ENCODE measurements around the gene HS3ST5. TPM values are rescaled to one million over a fixed set of nuclear protein-coding genes. Genes with fewer than 3 reads are reported as not detected.

HS3ST5 gene, protein sequence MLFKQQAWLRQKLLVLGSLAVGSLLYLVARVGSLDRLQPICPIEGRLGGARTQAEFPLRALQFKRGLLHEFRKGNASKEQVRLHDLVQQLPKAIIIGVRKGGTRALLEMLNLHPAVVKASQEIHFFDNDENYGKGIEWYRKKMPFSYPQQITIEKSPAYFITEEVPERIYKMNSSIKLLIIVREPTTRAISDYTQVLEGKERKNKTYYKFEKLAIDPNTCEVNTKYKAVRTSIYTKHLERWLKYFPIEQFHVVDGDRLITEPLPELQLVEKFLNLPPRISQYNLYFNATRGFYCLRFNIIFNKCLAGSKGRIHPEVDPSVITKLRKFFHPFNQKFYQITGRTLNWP
- total RNA-seq: not detected in 2 replicates

DNA sequence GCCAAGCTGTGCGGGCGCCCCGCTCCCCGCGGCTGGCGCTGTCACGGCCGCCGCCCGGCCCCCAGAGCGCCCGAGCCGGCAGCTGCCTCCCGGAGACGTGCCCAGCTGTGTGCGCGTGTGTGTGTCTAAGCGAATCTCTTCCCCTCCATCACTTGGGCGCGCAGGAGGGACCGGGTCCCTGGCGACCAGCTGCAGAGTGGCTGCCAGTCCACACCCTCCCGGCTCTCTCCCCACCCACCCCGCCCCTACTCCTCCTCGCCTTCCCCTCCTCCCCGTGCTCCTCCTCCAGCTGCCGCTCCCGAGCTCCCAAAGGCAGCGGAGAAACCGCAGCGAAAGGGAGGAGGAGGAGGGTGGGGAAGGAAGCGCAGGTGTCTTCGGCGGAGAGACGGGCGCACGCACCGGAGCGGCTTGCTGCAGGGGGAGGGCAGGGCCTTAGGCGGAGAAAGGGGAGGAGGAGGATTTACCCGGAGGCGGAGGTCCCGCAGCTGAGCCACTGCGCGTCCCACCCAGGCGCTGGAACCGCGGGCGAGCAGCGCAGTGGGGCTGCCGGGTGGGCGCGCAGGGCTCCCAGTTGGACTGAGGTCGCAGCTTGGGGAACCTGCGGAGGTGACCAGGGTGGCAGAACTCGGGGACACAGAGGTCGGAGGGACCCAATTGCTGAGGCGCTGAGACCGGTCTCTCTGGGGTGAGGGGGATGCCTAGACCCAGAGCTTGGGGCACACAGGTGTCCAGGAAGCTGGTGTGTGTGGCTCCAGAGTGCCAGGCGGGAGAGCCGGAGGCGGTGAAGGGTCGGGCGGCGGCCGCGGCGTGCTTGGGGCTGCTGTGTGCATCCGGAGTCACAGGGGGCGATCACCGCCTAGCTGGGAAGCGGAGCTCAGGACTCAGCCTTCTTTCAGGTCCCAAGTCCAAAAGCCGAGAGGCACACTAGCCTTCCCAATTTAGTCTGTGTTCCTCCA lies at the start of gene HS3ST5:
Gene HS3ST5, minus strand, starts transcription at position 198 of the 956 bp plus-strand sequence. CDS start 280,178 bp downstream, outside the sequence.
- intact Hi-C loops (cut with micrococcal nuclease): no loop called here

DNA sequence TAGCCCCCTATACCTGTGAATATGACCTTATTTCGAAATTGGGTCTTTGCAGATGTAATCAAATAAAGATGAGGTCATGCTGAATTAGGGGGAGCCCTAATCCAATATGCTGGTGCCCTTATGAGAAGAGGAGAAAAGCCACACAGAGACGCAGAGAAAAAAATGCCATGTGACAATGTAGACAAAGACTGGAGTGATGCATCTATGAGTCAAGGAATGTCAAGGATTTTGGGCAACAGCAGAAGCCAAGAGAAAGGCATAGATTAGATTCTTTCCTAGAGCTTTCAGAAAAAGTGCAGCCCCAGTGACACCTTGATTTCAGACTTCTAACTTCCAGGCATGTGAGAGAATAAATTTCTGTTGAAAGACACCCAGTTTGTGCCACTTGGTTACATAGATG lies 47.4 kb upstream of the HS3ST5 start:
- intact Hi-C loops (cut with micrococcal nuclease): no loop called here

DNA sequence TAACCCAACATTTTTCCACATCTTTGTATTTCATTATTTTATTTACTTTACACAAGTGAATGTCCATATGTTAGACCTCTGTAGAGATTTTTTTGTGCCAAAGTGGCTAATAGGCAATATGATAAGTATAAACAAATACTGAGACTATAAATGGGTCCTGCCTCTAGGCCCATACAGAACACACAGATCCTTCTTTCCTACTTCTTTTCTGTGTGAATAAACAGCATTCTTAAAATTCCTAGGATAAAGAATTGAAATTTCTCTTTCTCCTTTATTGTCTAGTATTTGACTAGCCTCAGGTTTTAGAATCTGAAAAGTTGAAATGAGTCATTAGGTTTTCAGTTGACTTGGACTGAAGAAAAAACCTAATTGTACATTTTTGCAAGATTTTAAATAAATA lies 46.3 kb upstream of the HS3ST5 start:
- intact Hi-C loops (cut with micrococcal nuclease): no loop called here

DNA sequence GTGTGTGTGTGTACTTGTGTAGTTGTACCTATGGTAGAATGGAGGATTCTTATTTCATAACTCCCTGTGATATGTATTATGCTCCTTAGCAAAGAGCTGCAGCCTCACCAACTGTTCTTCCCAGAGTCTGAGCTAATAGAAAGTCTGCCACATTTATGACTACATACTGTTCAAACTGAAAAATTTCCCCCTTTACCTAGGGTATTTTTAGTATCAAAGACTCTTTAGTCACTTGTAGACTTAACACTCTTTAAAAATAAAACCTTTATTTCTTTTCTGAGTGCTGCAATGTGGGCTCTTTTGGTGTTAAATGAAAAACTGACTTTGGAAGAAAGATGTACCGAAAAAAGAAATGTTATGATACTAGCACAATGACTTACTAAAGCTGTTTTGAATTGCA lies 39.6 kb upstream of the HS3ST5 start:
- intact Hi-C loops (cut with micrococcal nuclease): no loop called here

DNA sequence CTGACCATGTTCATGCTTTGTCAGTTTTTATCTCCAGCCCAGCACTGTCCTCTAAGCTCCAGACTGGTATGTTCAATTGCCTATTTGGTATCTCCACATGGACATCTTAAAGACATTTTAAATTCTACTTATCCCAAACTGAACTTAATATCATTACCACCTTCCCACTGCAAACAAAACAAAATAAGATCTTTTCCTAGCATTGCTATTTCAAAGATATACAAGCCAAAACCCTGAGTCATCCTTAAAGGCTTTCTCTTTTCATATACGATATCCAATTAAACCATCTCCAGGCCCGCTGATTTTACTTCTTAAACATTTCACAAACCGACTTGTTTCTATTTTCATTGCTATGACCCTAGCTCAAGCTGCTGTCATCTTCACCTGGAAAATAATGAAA lies 35.1 kb upstream of the HS3ST5 start:
- intact Hi-C loops (cut with micrococcal nuclease): no loop called here

DNA sequence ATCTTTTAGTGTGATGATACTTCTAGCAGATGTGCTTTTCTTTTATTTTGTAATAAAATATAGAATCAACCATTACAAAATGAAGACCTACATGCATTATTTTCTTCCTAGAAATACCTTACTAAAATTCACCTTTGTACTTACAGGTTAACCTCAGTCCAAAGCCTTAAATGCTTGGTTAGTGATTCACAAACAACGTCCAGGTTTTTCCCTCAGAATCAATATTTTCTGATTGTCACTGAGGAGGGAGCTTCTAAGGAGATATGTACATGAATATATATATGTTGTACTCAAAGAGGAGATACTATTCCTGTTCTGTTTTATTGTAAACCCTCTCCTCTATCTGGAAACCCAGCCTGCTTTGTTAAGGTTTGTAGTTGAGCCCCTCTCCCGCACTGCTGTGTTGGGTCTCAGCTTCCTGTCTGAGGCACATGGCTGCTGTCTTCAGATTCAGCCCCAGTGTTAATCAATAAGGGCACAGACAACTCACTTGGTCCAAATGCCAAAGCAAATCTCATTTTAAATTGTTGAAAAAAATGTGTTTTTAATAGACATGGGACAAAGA lies 33.9 kb upstream of the HS3ST5 start:
- intact Hi-C loops (cut with micrococcal nuclease): no loop called here

DNA sequence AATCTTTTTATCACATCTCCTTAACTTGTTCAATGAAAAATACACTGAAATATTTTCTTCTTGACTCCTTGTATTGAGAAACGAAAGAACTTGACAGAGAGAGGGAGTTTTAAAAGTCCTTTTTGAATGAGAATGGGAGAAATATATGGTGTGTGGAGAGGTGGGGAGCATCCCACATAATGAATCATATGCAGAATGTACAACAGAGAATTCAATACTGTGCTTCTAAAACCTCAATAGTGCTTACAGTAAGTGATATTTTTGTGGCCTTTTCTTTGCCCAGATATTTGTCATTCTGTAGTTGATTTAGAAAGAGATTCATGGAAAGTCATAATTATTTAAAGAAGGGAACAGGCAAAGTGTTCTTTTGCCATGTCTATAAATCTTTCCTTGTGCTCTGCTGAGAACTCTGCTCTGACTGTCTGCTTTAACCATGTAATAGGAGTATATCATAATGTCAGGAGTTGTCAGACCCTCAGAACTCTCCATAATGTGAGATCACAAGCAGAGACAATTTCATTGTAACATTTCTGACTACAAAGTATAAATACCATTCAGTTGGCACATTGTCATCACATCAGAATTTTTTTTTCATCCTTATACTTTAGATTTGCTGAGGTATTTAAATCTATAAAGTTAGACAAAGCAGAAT lies 32.8 kb upstream of the HS3ST5 start:
- intact Hi-C loops (cut with micrococcal nuclease): no loop called here

DNA sequence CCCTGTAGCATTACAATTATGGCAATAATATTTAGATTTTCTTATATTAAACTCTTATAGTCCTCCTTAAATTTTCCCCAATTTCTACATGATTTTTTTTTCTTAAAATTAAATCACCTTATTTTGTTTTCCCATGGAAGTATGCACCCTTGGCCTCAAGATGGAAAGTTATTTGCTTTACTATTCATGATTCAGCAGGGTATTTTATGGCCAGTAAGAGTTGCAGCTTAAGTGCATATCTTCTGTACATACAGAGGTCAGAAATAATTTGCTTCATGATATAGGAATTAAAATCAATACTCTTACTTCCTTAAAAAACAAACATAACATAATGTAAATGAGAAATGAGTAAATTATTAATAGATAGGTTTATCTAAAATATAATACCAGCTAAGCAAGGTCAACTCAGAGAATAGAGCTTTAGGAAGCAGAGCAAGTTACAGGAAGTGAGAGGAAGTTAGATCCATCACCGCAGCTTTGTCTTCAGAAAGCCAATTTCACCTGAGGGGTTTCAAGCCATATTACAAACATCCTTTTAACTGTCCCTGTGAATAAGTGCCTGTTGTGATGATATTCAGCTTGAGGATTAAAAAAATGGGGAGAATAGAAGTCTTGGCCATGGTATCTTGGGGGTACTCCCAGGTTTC lies 24.6 kb upstream of the HS3ST5 start:
- intact Hi-C loops (cut with micrococcal nuclease): no loop called here

DNA sequence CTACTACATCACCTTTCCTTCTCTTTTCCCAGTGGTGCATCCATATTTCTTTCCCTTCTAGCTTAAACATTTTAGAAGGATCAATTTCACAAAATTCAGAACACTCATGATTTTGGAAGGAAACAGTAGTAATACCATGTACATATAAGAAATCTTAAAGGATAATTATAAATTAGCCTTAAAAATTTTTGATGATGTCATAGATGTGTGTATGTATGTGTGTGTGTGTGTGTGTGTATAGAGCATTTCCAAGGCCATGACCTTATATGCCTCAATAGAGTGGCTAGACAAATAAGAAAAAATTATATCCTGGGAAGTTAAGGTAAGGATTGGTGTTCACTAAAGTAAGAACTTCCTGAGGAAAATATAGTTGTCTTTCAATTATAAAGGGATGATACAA lies 24.1 kb upstream of the HS3ST5 start:
- intact Hi-C loops (cut with micrococcal nuclease): no loop called here

DNA sequence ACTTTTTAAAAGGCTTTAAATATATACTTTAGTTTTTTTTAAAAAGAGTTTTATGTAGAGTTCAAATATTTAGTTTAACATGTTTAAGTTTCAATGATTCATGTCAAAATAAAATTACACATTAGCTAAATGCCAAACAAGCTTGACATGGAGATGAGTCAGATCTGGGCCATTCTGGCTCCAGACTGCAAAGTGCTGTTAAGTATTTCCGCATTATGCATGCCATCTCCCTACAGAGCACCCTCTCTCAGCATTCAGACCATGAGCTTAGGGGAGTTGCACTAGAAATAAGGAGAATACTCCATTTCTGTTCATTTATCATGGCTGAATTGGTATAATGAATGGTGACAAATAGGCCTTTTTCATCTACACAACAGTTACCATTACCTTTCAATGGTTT lies 21.5 kb upstream of the HS3ST5 start:
- intact Hi-C loops (cut with micrococcal nuclease): no loop called here

DNA sequence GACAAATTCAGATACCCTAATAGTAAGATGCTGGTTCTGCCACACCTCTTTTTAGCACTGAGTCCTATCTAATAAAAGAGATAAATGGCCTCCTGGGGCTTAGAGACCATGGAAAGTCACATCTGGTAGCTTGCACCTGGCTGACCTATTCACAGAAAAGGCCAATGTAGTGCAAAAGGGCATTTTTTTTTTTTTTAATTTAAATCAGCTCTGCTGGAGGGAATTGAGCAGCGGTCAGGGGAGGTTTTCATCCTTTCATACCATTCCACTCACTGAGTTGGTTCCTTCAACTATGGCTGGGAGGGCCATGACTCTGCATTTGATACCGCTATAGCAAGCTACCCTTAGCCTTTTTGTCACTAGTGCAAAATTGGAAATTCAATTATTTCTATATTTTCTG lies 20.1 kb upstream of the HS3ST5 start:
- intact Hi-C loops (cut with micrococcal nuclease): no loop called here

DNA sequence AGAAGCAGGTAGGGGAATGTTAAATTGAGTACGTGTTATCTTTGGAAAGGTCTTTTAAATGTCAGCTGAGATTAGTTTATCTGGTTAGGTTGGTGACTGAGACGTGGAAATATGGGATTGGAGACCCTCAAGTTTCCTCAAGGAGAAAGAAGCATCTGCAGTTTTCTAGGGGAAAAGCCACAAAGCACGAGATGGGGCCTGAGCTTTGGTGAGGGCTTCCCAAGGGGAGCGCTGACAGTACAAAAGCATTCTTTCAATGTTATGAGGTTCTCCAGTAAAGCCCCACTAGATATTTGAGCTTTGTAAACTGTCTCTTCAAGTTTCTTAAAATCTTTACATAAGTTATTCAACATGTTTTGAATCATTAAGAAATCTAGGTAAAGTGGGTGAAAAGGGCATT lies 19.6 kb upstream of the HS3ST5 start:
- intact Hi-C loops (cut with micrococcal nuclease): no loop called here

DNA sequence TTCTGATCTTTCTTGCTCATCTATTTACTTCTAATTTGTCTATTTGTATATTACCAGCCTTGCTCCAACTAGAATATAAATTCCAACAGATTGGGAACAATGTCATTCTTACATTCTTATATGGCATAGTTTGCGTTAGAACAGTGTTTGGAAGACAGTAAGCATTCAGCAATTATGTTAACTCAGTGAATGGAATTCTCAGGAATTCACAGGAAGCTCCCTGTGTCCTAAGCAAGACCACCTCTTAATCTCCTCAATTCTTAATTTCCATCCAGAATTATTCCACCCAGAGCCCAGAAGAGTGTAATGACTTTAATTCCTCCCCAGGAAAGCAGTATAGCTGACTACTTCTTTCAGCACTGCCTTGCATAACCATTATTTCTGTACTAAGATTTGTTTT lies 18.2 kb upstream of the HS3ST5 start:
- intact Hi-C loops (cut with micrococcal nuclease): no loop called here

DNA sequence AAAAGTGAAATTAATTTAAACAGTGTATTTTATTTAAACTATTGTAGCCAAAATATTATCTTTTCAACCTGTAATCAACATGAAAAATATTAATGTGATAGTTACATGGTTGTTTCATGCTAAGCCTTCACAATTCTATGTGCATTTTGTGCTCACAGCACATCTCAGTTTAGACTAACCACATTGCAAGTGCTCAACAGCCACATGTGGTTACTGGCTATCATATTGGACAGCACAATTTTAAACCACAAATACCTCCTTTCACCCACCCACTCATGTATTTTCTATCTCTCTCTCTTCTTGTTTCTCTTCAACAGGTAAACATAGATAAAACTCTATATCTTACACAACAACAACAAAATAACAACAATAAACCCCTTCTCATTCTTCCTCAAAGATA lies 12.5 kb upstream of the HS3ST5 start:
- intact Hi-C loops (cut with micrococcal nuclease): no loop called here

DNA sequence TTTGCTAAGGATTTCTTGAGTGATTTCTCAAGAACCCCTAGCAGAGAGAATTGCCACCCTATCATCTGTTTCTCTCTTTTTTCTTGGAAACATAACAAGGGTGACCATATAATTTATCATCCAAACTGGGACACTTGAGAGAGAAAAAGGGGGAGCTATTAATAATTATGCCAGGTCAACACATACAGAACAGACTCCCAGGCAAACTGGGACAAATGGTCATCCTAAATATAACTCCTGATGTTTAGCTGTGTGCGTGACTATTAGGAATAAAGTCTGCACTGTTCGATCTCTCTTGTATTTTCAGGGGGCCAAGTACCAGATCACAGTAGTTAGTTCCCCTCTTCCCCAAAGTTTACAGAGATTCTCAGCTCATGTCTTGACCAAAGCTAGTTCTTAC lies 11.7 kb upstream of the HS3ST5 start:
- intact Hi-C loops (cut with micrococcal nuclease): no loop called here

DNA sequence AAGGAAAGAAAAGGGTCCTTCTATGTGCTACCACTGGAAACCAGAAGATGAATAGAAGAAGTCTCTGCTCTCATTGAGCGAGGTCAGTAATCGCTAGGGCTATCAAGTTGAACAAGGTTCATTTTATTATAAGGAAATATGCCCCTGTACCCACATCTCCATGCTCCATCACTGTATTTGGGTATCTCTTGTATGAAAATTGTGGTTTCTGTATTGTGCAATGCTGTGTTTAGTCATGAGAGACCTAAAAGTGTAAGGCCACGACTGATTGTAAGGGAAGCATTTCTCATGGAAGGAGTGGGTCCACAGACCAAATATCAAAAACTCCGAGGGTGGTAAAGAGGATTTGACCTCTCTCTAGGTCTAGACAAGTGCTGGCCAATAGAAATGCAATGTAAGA lies 3.6 kb upstream of the HS3ST5 start:
- intact Hi-C loops (cut with micrococcal nuclease): no loop called here

DNA sequence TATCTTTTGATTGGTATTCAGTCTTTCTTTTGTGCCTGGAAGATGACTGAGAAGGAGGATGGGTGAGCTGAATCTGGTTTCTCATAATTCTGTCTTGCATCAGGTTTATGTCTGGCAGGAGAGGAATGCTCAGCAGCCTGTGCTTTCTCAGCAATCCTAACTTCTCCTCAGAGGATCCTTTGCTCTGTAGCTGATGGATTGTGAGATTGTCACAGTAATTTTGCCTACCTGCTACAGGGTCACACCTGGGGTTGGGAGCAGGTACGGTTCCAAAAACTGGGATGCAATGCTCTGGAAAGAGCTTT lies 2.1 kb upstream of the HS3ST5 start:
- intact Hi-C loops (cut with micrococcal nuclease): no loop called here

DNA sequence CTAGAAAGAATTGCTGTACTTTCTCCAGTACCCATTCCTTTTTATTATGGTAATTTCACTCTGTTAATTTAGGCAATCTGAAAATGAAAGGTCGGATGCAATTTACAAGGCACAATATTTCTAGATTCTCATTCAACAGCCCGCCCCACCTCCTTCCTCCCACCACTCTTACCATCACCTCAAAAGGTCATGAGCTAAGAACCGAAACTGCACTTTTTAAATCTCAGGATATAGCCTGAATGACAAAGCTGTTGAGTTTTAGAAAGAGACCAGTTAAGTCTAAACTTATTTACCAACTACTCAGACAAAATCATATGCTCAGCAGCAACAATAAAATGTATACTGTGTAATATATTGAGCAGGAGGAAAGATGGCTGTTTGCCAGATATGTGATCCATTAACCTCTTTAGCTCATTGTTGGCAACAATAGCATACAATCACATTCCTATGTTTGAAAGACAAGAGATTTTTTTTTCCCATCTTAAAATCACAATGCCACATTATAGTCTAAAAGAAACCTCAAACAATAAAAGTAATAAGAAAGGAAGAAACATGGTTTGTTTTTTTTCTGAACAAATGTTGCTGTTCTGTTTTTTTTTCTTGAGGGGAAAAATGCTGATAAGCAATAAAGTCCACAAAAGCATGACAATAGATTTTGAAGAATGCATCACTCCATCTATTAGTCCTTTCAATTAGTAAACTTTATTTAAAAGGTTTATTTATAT lies 1.6 kb upstream of the HS3ST5 start:
- intact Hi-C loops (cut with micrococcal nuclease): no loop called here

DNA sequence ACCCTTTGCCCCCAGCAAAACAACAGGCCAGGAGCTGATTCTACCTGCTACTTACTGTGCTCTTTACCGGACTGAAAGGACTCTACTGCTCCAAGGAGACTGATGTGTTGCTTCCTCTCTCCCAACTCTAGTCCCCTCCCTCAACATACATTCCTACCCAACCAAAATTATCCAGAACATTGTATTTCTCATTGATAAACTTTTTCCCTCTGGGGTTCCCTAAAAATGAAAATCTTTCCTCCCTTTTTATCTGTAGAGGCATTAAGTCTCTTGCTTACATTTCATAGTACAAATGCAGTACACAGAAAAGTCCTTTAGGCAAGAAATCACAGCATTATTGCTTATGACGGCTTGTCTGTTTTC lies 940 bp upstream of the HS3ST5 start:
- intact Hi-C loops (cut with micrococcal nuclease): no loop called here

DNA sequence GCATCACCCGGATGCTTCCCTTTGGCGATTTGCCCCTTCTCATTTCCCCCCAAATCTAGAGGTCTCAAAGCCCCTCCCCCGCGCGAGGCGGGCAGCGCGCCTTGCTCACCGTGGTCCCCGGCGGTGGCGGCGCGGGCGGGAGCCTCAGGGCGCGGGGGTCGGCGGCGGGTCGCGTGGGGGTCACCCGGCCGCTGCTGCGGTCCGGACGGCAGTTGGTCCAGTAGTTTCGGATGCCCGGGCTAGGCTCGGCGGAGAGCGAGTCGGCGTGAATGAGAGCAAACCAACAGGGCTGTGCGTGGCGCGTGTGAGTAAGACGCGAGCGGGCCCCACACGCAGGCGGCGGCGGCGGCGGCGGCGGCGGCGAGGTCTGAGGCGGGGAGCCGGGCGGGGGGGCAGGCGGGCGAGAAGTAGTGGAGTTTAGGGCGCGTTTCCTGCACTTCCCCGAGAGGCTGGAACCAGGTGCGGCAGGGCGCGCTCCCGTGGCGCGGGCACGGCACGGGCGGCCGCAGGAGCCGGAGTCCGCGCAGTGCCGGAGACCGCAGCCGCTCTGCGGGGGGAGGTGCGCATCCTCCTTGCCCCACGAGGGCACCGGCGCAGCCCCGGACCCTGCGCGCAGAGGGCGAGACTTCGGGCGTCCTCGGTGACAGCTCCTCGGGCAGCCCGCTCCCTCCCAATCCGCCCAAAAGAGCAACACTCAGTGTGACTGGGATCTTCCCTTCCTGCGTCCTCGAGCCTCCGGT lies 567 bp downstream of the HS3ST5 start:
- intact Hi-C loops (cut with micrococcal nuclease): no loop called here

Data from T-helper 1 cell treated with Interleukin-12 subunit alpha and Interleukin-12 subunit beta and Interleukin-4 antibody, amounts not matched to agents 30 ng/mL and 1 ng/mL, for 36 hours (primary cell).